Adrenal gland (tissue), 5 donors: ENCODE measurements around the gene KRT6C.

Experiments
- POLR2A ChIP-seq, 2 donors: fragments of 450-650 bp; IDR thresholded peaks; one replicate each; pipeline ENCODE4 v1.6.1; 2017; ENCODE audit warnings: antibody characterized with exemption in 2 of 2, mild to moderate bottlenecking in 2 of 2, moderate library complexity in 1 of 2
- TF ChIP-seq, protein P1 (sequence below), 6 experiments: fragments of 450-650 bp in 4 of 6; fragments of 200-600 bp in 2 of 6; sonication (generic) in 1 of 6; IDR thresholded peaks; 1 replicate in 5 of 6; 2 replicates in 1 of 6; pipeline versions ENCODE4 v1.5.1 to v1.8.0; 2016 to 2021; ENCODE audit warnings: antibody characterized with exemption in 6 of 6, mild to moderate bottlenecking in 2 of 6, moderate library complexity in 1 of 6
- donor health status: DM: no; HTN: no; CAD: no.

DNA sequence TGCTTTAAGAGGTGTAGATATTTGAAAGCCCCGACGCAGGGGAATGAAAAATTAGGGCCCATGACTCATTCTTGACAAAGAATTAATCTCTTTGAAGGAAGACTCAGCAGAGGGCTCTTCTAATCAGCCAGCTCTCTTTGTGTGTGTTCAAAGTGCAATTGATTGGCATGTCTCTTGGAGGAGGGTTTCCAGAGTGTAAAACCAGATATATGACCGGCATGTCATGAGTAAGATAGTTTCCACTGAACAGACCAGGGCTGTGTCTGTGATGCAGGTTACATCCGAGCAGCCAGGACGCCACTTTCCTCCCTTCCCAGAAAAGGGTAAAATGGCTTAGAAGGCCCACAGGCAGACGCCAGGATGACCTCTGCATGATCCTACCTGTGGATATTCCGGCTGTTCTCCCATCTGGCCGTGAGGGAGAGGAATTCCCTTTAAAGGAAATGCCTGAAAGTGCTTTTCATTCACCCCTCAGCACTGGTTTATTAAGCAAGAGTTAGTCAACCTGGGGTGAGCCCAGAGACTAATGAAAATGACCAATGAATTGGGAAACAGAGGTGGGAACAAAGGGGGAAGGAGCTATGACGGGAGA, 32.2 kb downstream of the KRT6C start:
- TF ChIP-seq, protein P1, sequence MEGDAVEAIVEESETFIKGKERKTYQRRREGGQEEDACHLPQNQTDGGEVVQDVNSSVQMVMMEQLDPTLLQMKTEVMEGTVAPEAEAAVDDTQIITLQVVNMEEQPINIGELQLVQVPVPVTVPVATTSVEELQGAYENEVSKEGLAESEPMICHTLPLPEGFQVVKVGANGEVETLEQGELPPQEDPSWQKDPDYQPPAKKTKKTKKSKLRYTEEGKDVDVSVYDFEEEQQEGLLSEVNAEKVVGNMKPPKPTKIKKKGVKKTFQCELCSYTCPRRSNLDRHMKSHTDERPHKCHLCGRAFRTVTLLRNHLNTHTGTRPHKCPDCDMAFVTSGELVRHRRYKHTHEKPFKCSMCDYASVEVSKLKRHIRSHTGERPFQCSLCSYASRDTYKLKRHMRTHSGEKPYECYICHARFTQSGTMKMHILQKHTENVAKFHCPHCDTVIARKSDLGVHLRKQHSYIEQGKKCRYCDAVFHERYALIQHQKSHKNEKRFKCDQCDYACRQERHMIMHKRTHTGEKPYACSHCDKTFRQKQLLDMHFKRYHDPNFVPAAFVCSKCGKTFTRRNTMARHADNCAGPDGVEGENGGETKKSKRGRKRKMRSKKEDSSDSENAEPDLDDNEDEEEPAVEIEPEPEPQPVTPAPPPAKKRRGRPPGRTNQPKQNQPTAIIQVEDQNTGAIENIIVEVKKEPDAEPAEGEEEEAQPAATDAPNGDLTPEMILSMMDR (IDR thresholded peaks at IDR 0.05): no peak
- TF ChIP-seq POLR2A (IDR thresholded peaks at IDR 0.05): no peak
